Esophagus squamous epithelium (tissue), 4 donors: ENCODE measurements around the gene PQBP1.

Experiments used
- POLR2A ChIP-seq, 4 donors: fragments of 450-650 bp; IDR thresholded peaks; one replicate each; pipeline ENCODE4 v1.6.1; 2017; ENCODE audit warnings: antibody characterized with exemption in 4 of 4, mild to moderate bottlenecking in 4 of 4, moderate library complexity in 3 of 4
- TF ChIP-seq, protein P1 (sequence below), 6 experiments: fragments of 450-650 bp in 4 of 6; fragments of 200-600 bp in 2 of 6; sonication (generic) in 2 of 6; IDR thresholded peaks; one replicate each; pipeline ENCODE4 v1.5.1; 2016 to 2019; ENCODE audit warnings: antibody characterized with exemption in 6 of 6, mild to moderate bottlenecking in 4 of 6, moderate library complexity in 4 of 6

DNA sequence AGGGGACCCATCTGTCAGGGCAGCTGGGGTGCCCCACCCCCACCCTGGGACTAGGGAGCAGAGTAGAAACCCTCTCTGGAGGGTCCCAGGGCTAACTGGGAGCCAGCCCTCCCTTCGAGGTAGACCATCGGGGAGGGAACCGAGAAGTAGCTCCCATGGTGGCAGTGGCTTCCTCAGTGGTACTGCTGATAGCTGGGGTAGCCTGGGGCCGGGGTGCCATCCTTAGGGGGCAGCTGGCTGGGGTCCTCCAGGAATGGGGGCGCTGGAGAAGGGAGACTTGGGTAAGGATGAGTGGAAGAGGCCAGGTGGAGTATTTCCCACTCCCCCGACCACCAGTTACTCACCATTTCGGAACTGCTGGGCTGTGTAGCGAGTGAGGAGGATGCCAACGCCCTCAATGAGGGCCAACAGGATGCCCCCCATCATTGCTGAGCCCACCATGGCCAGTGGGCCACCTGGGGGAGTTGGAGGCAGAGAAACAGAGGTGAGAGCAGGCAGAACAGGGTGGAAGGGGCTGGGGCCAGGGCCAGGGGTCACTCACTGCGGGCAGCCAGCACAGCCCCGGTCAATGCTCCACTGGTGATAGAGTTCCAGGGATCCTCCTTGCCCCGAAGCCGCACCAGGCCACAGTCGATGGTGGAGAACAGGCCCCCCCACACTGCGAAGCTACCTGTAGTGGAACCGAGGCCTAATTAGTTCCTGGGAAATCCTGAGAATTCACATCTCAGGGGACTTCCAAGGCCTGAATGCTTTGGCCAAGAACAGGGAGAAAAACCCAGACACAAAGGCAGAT is 4.0 kb upstream of the PQBP1 start:
- TF ChIP-seq, protein P1, sequence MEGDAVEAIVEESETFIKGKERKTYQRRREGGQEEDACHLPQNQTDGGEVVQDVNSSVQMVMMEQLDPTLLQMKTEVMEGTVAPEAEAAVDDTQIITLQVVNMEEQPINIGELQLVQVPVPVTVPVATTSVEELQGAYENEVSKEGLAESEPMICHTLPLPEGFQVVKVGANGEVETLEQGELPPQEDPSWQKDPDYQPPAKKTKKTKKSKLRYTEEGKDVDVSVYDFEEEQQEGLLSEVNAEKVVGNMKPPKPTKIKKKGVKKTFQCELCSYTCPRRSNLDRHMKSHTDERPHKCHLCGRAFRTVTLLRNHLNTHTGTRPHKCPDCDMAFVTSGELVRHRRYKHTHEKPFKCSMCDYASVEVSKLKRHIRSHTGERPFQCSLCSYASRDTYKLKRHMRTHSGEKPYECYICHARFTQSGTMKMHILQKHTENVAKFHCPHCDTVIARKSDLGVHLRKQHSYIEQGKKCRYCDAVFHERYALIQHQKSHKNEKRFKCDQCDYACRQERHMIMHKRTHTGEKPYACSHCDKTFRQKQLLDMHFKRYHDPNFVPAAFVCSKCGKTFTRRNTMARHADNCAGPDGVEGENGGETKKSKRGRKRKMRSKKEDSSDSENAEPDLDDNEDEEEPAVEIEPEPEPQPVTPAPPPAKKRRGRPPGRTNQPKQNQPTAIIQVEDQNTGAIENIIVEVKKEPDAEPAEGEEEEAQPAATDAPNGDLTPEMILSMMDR (IDR thresholded peaks at IDR 0.05) = no peak
- TF ChIP-seq POLR2A (IDR thresholded peaks at IDR 0.05) = no peak
